BJ (cell line): ENCODE results near the gene BSG. TPM values are rescaled to one million over a fixed set of nuclear protein-coding genes. Genes with fewer than 3 reads are reported as not detected.

ENCODE experiments used
- CTCF ChIA-PET: fragments of 350-600 bp; formaldehyde crosslinking; extraction: SDS; loops from one replicate; lab custom pipeline; 2021; ENCODE audit warnings: antibody characterized with exemption, inconsistent platforms; lab: Yijun Ruan, JAX
- POLR2A ChIA-PET: fragments of 300-600 bp; sonication (Branson Sonifier 250); formaldehyde crosslinking; extraction: SDS; loops from one replicate; lab custom pipeline; 2021; ENCODE audit warnings: antibody characterized with exemption; lab: Charles Lee
- DNase-seq: peaks from one replicate; pipeline ENCODE4 v3.0.0-alpha.2; 2011; ENCODE audit warnings: low read depth
- H3K27me3 ChIP-seq: 2 replicates; pipeline ENCODE4 v1.6.0; 2011; ENCODE audit warnings: low read length; ENCODE audit not compliant: control insufficient read depth, insufficient read depth
- H3K36me3 ChIP-seq: 2 replicates; pipeline ENCODE4 v1.5.1; 2011; ENCODE audit warnings: low read length; ENCODE audit not compliant: control insufficient read depth, insufficient read depth
- H3K4me3 ChIP-seq: 2 replicates; pipeline ENCODE4 v1.5.1; 2011; ENCODE audit warnings: low read depth, mild to moderate bottlenecking, control low read depth, low read length
- polyA plus RNA-seq: library from polyadenylated mRNA; depleted of rRNA; stranded (reverse); fragments of >200 nt; gene quantifications from 2 replicates; pipeline ENCODE4 v1.2.3, GENCODE V29; 2011
- TF ChIP-seq, protein P1 (sequence below): IDR thresholded peaks from 2 replicates; pipeline ENCODE4 v1.5.1; 2011; ENCODE audit warnings: low read depth, mild to moderate bottlenecking, control low read depth, inconsistent platforms, low read length, moderate library complexity; ENCODE audit not compliant: insufficient read depth

BSG gene
- polyA plus RNA-seq, 1 experiment: 1,176 TPM

- H3K4me3 ChIP-seq: no peak overlapping the region
- CTCF ChIA-PET: no interaction called here
- H3K27me3 ChIP-seq: no peaks in the 10 kb centered on the region; the same call in none of the 2 replicates
- TF ChIP-seq, protein P1, sequence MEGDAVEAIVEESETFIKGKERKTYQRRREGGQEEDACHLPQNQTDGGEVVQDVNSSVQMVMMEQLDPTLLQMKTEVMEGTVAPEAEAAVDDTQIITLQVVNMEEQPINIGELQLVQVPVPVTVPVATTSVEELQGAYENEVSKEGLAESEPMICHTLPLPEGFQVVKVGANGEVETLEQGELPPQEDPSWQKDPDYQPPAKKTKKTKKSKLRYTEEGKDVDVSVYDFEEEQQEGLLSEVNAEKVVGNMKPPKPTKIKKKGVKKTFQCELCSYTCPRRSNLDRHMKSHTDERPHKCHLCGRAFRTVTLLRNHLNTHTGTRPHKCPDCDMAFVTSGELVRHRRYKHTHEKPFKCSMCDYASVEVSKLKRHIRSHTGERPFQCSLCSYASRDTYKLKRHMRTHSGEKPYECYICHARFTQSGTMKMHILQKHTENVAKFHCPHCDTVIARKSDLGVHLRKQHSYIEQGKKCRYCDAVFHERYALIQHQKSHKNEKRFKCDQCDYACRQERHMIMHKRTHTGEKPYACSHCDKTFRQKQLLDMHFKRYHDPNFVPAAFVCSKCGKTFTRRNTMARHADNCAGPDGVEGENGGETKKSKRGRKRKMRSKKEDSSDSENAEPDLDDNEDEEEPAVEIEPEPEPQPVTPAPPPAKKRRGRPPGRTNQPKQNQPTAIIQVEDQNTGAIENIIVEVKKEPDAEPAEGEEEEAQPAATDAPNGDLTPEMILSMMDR: no peak
- no peaks in the 10 kb centered on the region for H3K36me3 ChIP-seq
- DNase-seq: no peak
- POLR2A ChIA-PET: no interaction called here
Measured at GRCh38 chr19:594265-594870, 22.0 kb downstream of the BSG start.

- TF ChIP-seq, protein P1: no peak
- H3K27me3 ChIP-seq: no peaks in the 10 kb centered on the region; the same call in none of the 2 replicates
- CTCF ChIA-PET: no interaction called here
Measured at GRCh38 chr19:595326-596262, 23.2 kb downstream of the BSG start.

DNA sequence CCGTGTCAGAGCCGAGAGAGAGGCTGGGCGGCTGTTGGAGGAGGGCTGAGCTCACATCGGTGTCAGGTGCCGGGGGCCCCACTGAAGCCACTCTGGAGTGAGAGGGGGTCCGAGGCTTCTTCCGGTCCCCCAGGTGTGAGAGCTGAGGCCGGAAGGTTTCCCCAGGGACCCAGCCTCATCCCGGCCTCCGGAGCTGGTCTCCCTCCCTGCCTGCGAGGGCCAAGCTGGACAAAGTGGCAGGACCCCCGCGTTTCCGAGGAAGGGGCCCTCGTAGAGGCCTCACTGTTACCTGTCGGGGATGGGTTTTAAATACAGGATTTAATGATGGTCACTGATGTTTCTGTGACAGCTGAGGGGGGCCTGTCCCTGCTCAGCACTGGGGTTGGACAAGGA, 23.9 kb downstream of the BSG start:
- CTCF ChIA-PET: no interaction called here
- POLR2A ChIA-PET: no interaction called here
- no peak for DNase-seq
- Histone ChIP-seq H3K36me3 (no peaks in the 10 kb centered on the region), H3K4me3 (no peak overlapping the region), H3K27me3 (no peaks in the 10 kb centered on the region; the same call in 1 of the 2 replicates)
- TF ChIP-seq, protein P1: no peak

More at GRCh38 chr19:595326-596262, 23.2 kb downstream of the BSG start:
- H3K36me3 ChIP-seq: no peaks in the 10 kb centered on the region
- H3K4me3 ChIP-seq: no peak overlapping the region
- DNase-seq: no peak
- POLR2A ChIA-PET: no interaction called here

GRCh38 chr19:597406-598315, 25.3 kb downstream of the BSG start:
- ChIA-PET POLR2A (no interaction called here), CTCF (no interaction called here)
- Histone ChIP-seq H3K4me3 (no peak overlapping the region), H3K27me3 (no peaks in the 10 kb centered on the region; the same call in 1 of the 2 replicates), H3K36me3 (no peaks in the 10 kb centered on the region)
- DNase-seq: no peak
- TF ChIP-seq, protein P1: no peak
